Measurements from ENCODE around the gene IRGQ.

DNA sequence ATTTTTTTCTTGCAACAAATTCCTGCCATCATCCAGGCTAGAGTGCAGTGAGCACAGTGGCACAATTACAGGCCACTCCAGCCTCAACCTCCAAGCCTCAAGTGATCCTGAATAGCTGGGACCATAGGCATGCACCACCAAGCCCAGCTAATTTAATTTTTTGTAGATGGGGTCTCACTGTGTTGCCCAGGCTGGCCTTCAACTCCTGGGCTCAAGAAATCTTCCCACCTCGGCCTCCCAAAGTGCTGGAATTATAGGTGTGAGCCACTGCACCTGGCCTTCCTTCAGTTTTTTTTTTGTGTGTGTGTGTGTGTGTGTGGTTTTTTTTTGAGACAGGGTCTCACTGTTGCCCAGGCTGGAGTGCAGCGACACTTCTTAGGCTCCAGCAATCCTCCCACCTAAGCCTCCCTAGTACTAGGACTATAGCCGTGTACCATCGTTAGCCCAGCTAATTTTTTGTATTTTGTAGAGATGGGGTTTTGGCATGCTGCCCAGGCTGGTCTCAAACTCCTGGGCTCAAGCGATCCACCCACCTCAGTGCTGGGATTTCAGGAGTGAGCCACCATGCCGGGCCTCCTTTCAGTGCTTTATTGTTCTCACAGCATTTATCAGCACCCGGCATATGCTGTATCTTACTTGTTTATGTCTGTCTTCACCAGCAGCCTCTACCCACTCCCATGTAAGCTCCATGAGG, 10.1 kb upstream of the IRGQ start:
- TF ChIP-seq CTCF (conservative IDR thresholded peaks at IDR 0.05; ENCODE audit: low read depth in 2 of 2): no peak
- no peak for TF ChIP-seq POLR2AphosphoS5 (IDR thresholded peaks at IDR 0.05; ENCODE audit: low read depth)
- no peak for TF ChIP-seq ZNF331 (CRISPR knock-in tag; IDR thresholded peaks at IDR 0.05; ENCODE audit: low read depth)
- TF ChIP-seq, protein P1, sequence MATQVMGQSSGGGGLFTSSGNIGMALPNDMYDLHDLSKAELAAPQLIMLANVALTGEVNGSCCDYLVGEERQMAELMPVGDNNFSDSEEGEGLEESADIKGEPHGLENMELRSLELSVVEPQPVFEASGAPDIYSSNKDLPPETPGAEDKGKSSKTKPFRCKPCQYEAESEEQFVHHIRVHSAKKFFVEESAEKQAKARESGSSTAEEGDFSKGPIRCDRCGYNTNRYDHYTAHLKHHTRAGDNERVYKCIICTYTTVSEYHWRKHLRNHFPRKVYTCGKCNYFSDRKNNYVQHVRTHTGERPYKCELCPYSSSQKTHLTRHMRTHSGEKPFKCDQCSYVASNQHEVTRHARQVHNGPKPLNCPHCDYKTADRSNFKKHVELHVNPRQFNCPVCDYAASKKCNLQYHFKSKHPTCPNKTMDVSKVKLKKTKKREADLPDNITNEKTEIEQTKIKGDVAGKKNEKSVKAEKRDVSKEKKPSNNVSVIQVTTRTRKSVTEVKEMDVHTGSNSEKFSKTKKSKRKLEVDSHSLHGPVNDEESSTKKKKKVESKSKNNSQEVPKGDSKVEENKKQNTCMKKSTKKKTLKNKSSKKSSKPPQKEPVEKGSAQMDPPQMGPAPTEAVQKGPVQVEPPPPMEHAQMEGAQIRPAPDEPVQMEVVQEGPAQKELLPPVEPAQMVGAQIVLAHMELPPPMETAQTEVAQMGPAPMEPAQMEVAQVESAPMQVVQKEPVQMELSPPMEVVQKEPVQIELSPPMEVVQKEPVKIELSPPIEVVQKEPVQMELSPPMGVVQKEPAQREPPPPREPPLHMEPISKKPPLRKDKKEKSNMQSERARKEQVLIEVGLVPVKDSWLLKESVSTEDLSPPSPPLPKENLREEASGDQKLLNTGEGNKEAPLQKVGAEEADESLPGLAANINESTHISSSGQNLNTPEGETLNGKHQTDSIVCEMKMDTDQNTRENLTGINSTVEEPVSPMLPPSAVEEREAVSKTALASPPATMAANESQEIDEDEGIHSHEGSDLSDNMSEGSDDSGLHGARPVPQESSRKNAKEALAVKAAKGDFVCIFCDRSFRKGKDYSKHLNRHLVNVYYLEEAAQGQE (IDR thresholded peaks at IDR 0.05; ENCODE audit: unreplicated experiment): no peak
- TF ChIP-seq EZH2 (IDR thresholded peaks at IDR 0.05; ENCODE audit: low read depth, unreplicated experiment): no peak
- no peak for TF ChIP-seq JUNB (IDR thresholded peaks at IDR 0.05; ENCODE audit: unreplicated experiment)
- TF ChIP-seq EZH2phosphoT487 (IDR thresholded peaks at IDR 0.05; ENCODE audit: unreplicated experiment): no peak
- TF ChIP-seq STAT1 (IDR thresholded peaks at IDR 0.05; ENCODE audit: unreplicated experiment): no peak
- TF ChIP-seq ETS1 (IDR thresholded peaks at IDR 0.05): no peak
- no peak for TF ChIP-seq ZNF114 (CRISPR knock-in tag; IDR thresholded peaks at IDR 0.05)
- no peak for TF ChIP-seq CREB1 (CRISPR knock-in tag; IDR thresholded peaks at IDR 0.05; ENCODE audit: low read depth)
- TF ChIP-seq NANOG (IDR thresholded peaks at IDR 0.05; ENCODE audit: borderline replicate concordance): no peak
- TF ChIP-seq, protein P2, sequence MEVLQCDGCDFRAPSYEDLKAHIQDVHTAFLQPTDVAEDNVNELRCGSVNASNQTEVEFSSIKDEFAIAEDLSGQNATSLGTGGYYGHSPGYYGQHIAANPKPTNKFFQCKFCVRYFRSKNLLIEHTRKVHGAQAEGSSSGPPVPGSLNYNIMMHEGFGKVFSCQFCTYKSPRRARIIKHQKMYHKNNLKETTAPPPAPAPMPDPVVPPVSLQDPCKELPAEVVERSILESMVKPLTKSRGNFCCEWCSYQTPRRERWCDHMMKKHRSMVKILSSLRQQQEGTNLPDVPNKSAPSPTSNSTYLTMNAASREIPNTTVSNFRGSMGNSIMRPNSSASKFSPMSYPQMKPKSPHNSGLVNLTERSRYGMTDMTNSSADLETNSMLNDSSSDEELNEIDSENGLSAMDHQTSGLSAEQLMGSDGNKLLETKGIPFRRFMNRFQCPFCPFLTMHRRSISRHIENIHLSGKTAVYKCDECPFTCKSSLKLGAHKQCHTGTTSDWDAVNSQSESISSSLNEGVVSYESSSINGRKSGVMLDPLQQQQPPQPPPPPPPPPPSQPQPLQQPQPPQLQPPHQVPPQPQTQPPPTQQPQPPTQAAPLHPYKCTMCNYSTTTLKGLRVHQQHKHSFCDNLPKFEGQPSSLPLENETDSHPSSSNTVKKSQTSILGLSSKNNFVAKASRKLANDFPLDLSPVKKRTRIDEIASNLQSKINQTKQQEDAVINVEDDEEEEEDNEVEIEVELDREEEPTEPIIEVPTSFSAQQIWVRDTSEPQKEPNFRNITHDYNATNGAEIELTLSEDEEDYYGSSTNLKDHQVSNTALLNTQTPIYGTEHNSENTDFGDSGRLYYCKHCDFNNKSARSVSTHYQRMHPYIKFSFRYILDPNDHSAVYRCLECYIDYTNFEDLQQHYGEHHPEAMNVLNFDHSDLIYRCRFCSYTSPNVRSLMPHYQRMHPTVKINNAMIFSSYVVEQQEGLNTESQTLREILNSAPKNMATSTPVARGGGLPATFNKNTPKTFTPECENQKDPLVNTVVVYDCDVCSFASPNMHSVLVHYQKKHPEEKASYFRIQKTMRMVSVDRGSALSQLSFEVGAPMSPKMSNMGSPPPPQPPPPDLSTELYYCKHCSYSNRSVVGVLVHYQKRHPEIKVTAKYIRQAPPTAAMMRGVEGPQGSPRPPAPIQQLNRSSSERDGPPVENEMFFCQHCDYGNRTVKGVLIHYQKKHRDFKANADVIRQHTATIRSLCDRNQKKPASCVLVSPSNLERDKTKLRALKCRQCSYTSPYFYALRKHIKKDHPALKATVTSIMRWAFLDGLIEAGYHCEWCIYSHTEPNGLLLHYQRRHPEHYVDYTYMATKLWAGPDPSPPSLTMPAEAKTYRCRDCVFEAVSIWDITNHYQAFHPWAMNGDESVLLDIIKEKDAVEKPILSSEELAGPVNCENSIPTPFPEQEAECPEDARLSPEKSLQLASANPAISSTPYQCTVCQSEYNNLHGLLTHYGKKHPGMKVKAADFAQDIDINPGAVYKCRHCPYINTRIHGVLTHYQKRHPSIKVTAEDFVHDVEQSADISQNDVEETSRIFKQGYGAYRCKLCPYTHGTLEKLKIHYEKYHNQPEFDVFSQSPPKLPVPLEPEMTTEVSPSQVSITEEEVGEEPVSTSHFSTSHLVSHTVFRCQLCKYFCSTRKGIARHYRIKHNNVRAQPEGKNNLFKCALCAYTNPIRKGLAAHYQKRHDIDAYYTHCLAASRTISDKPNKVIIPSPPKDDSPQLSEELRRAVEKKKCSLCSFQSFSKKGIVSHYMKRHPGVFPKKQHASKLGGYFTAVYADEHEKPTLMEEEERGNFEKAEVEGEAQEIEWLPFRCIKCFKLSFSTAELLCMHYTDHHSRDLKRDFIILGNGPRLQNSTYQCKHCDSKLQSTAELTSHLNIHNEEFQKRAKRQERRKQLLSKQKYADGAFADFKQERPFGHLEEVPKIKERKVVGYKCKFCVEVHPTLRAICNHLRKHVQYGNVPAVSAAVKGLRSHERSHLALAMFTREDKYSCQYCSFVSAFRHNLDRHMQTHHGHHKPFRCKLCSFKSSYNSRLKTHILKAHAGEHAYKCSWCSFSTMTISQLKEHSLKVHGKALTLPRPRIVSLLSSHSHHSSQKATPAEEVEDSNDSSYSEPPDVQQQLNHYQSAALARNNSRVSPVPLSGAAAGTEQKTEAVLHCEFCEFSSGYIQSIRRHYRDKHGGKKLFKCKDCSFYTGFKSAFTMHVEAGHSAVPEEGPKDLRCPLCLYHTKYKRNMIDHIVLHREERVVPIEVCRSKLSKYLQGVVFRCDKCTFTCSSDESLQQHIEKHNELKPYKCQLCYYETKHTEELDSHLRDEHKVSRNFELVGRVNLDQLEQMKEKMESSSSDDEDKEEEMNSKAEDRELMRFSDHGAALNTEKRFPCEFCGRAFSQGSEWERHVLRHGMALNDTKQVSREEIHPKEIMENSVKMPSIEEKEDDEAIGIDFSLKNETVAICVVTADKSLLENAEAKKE (CRISPR knock-in tag; IDR thresholded peaks at IDR 0.05): no peak
